Measurements from ENCODE around the gene RALGDS.

GRCh38 chr9:133104718-133105460, 16.2 kb downstream of the RALGDS start:
- TF ChIP-seq CTCF (IDR thresholded peaks at IDR 0.05 in 2 of 3, conservative IDR thresholded peaks at IDR 0.05 in 1 of 3; ENCODE audit: borderline replicate concordance in 1 of 3, insufficient read depth in 1 of 3, low read depth in 2 of 3, low read length in 2 of 3) (no peak), POLR2A (IDR thresholded peaks at IDR 0.05; ENCODE audit: borderline replicate concordance, extremely low read depth, insufficient read depth, insufficient read length) (no peak), YY1 (IDR thresholded peaks at IDR 0.05; ENCODE audit: extremely low read depth, insufficient replicate concordance, low read depth, low read length) (no peak), EZH2 (IDR thresholded peaks at IDR 0.05) (no peak), POLR2AphosphoS5 (IDR thresholded peaks at IDR 0.05; ENCODE audit: low read depth, low read length) (no peak), SIN3A (IDR thresholded peaks at IDR 0.05; ENCODE audit: low read depth) (no peak), FOSL1 (IDR thresholded peaks at IDR 0.05; ENCODE audit: low read depth) (no peak), SRF (IDR thresholded peaks at IDR 0.05; ENCODE audit: low read depth) (no peak), RAD21 (IDR thresholded peaks at IDR 0.05; ENCODE audit: low read depth) (no peak), EZH2phosphoT487 (IDR thresholded peaks at IDR 0.05; ENCODE audit: borderline replicate concordance) (no peak)
